Body of pancreas (tissue), 4 donors: Measurements from ENCODE around the gene TTC33. TPM values are rescaled to one million over a fixed set of nuclear protein-coding genes. Genes with fewer than 3 reads are reported as not detected.

Experiments used
- ATAC-seq: fragments of 150-250 bp; one replicate; pipeline ENCODE4 v1.9.1; 2016
- DNase-seq, 4 donors: peaks; one replicate each; pipeline ENCODE4 v3.0.0-alpha.2; 2019
- H3K27ac ChIP-seq, 4 donors: fragments of 200-600 bp; sonication (generic); 1 replicate in 3 of 4; 2 replicates in 1 of 4; pipeline versions ENCODE4 v1.5.1 to v1.6.1; 2016 to 2019; ENCODE audit warnings: mild to moderate bottlenecking in 1 of 4, mixed read lengths in 1 of 4, moderate library complexity in 1 of 4
- H3K27me3 ChIP-seq, 2 donors: fragments of 200-600 bp; sonication (generic); one replicate each; pipeline ENCODE4 v1.6.0; 2016; ENCODE audit warnings: mild to moderate bottlenecking in 1 of 2
- H3K36me3 ChIP-seq, 2 donors: fragments of 200-600 bp; sonication (generic); replicated peaks in 1 of 2; 2 replicates each; pipeline ENCODE4 v1.5.1; 2016; ENCODE audit warnings: low read depth in 2 of 2; ENCODE audit not compliant: insufficient read depth in 1 of 2
- H3K4me1 ChIP-seq: fragments of 200-600 bp; sonication (generic); one replicate; pipeline ENCODE4 v1.6.0; 2016
- H3K4me3 ChIP-seq, 2 donors: fragments of 200-600 bp; sonication (generic); 1 replicate in 1 of 2; 2 replicates in 1 of 2; pipeline ENCODE4 v1.5.1; 2016 to 2019
- H3K9me3 ChIP-seq, 3 donors: fragments of 200-600 bp; sonication (generic); 1 replicate in 2 of 3; 2 replicates in 1 of 3; pipeline ENCODE4 v1.5.1; 2016
- CTCF ChIP-seq, 7 experiments: fragments of 450-650 bp in 4 of 7; fragments of 200-600 bp in 3 of 7; sonication (generic) in 3 of 7; IDR thresholded peaks; one replicate each; pipeline ENCODE4 v1.5.1; 2016 to 2019; ENCODE audit warnings: antibody characterized with exemption in 7 of 7
- POLR2A ChIP-seq, 3 donors: fragments of 450-650 bp; IDR thresholded peaks; one replicate each; pipeline ENCODE4 v1.6.1; 2016; ENCODE audit warnings: antibody characterized with exemption in 3 of 3, mild to moderate bottlenecking in 2 of 3
- WGBS, 2 donors: methylation state at CpG; one replicate each; pipeline ENCODE4 v1.1.5; 2017; 5-methylcytosine and 5-hydroxymethylcytosine counted together
- intact Hi-C: fragments of 100-400 bp; cut with DNase I; formaldehyde crosslinking; loops from one replicate; pipeline ENCODE4 v1.15.1; 2023
- total RNA-seq, 2 donors: library from RNA; depleted of rRNA; stranded (reverse); fragments of >200 nt; gene quantifications; one replicate each; pipeline ENCODE4 v1.1.0, GENCODE V29; 2016

Gene TTC33
- total RNA-seq, 2 donors from 2014 or later: 2.3 to 9.3 TPM

- intact Hi-C loops: no loop called here
These were observed 68.4 kb downstream of the TTC33 start for GRCh38 chr5:40687321-40687720.

DNA sequence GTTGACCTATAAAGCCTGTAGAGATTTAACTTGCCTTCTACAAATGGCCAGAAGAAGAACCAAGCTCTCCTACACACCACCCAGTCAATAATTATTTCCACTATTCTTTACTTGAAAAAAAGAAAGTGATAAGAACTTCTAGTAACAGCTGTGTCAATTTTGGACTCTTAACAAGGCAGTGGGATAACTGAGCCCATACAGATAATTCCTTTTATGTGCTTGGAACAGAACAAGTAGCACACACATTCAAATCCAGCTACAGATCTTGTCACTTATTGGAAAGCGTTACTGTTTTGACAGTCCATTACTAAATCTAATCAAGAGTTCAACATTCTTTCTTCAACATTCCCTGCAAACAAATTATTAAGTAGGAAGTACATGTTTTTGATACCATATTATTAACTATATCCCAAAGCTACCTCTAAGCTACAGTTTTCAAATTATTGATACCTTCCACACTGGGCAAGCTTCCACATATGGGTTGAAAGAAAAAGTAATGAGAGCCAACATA lies 69.7 kb downstream of the TTC33 start:
- peak overlapping the region in 3 of 4 donors; percentile 33 to 95 (median 50) for H3K27ac ChIP-seq
- ATAC-seq (peak; percentile 43), DNase-seq (peak in 1 of 4 donors; percentile 18)
- H3K36me3 ChIP-seq: peaks cover 0 to 2% of the 10 kb centered on the region in 2 donors
- intact Hi-C loops: no loop called here
- H3K9me3 ChIP-seq: no peaks in the 10 kb centered on the region
- WGBS, 2 donors: 21 to 30% methylated on average over 1 of the region's 1 CpG
- no peaks in the 10 kb centered on the region for H3K27me3 ChIP-seq
- no peak overlapping the region for H3K4me3 ChIP-seq
- H3K4me1 ChIP-seq: peaks cover 48% of the 10 kb centered on the region
- TF ChIP-seq CTCF (IDR thresholded peaks at IDR 0.05): no peak
- TF ChIP-seq POLR2A (IDR thresholded peaks at IDR 0.05): peak in 1 of 3 donors; percentile 45

More at GRCh38 chr5:40687321-40687720, 68.4 kb downstream of the TTC33 start:
- TF ChIP-seq CTCF (IDR thresholded peaks at IDR 0.05): no peak
- H3K9me3 ChIP-seq: no peaks in the 10 kb centered on the region
- H3K27me3 ChIP-seq: no peaks in the 10 kb centered on the region
- H3K27ac ChIP-seq: peak overlapping the region; percentile 7 to 95 (median 39)
- H3K36me3 ChIP-seq: peaks cover 0 to 7% of the 10 kb centered on the region in 2 donors
- no peak for ATAC-seq
- no peak overlapping the region for H3K4me3 ChIP-seq
- peaks cover 48% of the 10 kb centered on the region for H3K4me1 ChIP-seq
- WGBS, 2 donors: 27 to 32% methylated on average over 7 of the region's 7 CpGs
- DNase-seq: no peak

DNA sequence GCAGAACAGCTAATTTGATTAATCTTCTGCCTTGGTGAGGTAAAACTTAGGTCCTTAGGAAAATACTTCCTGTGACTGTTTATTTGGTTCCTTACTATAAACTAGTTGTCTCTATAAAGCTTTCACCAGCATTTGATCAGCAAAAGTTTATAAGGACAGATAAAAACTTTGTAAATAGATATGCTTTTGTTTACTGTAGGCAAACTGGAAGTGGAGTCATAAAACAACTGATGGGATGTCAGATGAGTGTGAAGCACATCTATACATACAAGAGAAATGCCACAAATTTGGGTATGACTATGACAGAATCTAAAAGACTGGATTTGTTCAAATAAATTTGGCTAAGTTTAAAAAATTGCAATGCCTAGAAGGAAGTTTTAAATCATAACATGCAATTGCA lies 70.6 kb downstream of the TTC33 start:
- Histone ChIP-seq H3K36me3 (peaks cover 0 to 2% of the 10 kb centered on the region in 2 donors), H3K4me1 (peaks cover 44% of the 10 kb centered on the region), H3K27ac (peak overlapping the region in 3 of 4 donors; percentile 33 to 95 (median 50)), H3K27me3 (no peaks in the 10 kb centered on the region), H3K4me3 (peak overlapping the region in 1 of 2 donors; percentile 11), H3K9me3 (no peaks in the 10 kb centered on the region)
- intact Hi-C loops: no loop called here
- TF ChIP-seq POLR2A (IDR thresholded peaks at IDR 0.05) (no peak), CTCF (IDR thresholded peaks at IDR 0.05) (no peak)
- ATAC-seq: no peak
- DNase-seq: no peak

- Histone ChIP-seq H3K4me3 (peak overlapping the region in 1 of 2 donors; percentile 95), H3K27ac (peak overlapping the region in 3 of 4 donors; percentile 85 to 95 (median 93)), H3K9me3 (no peaks in the 10 kb centered on the region), H3K27me3 (no peaks in the 10 kb centered on the region), H3K4me1 (peaks cover 27% of the 10 kb centered on the region), H3K36me3 (no peaks in the 10 kb centered on the region)
- 19 to 23% methylated on average over 1 of the region's 1 CpG for WGBS, 2 donors
- TF ChIP-seq CTCF (IDR thresholded peaks at IDR 0.05) (no peak), POLR2A (IDR thresholded peaks at IDR 0.05) (no peak)
- DNase-seq (no peak), ATAC-seq (no peak)
- intact Hi-C loops: loop anchor here (5.0 kb wide), 1 partner anchor 971 kb away; no protein-coding TSS in a partner anchor
These were observed 72.5 kb downstream of the TTC33 start for GRCh38 chr5:40683305-40683704.
